Measurements from ENCODE around the gene LRBA.
"Not testable (repeated sequence)": the region's sequence is repeated elsewhere in the genome, so short reads cannot be mapped to it uniquely, and the experiment has no call there.

LRBA gene, protein sequence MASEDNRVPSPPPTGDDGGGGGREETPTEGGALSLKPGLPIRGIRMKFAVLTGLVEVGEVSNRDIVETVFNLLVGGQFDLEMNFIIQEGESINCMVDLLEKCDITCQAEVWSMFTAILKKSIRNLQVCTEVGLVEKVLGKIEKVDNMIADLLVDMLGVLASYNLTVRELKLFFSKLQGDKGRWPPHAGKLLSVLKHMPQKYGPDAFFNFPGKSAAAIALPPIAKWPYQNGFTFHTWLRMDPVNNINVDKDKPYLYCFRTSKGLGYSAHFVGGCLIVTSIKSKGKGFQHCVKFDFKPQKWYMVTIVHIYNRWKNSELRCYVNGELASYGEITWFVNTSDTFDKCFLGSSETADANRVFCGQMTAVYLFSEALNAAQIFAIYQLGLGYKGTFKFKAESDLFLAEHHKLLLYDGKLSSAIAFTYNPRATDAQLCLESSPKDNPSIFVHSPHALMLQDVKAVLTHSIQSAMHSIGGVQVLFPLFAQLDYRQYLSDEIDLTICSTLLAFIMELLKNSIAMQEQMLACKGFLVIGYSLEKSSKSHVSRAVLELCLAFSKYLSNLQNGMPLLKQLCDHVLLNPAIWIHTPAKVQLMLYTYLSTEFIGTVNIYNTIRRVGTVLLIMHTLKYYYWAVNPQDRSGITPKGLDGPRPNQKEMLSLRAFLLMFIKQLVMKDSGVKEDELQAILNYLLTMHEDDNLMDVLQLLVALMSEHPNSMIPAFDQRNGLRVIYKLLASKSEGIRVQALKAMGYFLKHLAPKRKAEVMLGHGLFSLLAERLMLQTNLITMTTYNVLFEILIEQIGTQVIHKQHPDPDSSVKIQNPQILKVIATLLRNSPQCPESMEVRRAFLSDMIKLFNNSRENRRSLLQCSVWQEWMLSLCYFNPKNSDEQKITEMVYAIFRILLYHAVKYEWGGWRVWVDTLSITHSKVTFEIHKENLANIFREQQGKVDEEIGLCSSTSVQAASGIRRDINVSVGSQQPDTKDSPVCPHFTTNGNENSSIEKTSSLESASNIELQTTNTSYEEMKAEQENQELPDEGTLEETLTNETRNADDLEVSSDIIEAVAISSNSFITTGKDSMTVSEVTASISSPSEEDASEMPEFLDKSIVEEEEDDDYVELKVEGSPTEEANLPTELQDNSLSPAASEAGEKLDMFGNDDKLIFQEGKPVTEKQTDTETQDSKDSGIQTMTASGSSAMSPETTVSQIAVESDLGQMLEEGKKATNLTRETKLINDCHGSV (N-terminal part only)

GRCh38 chr4:151014521-151015458 is at the start of gene LRBA:
Gene LRBA (minus strand): TSS chr4:151015284. CDS start chr4:151014642, 642 bp downstream.
- 0 out of 2 replicates have a peak, but pooled peaks cover 7% of the 10 kb centered on the region for H3K4me1 ChIP-seq (ENCODE audit: low read length)
- peak within 1 kb of the TSS; percentile 99 for H3K27ac ChIP-seq (ENCODE audit: low read length)
- peaks cover 47% of the 10 kb centered on the region for H3K79me2 ChIP-seq (ENCODE audit: low read length)
- TF ChIP-seq CTCF (IDR thresholded peaks at IDR 0.05; ENCODE audit: low read length) (no peak), EZH2 (optimal IDR thresholded peaks at IDR 0.05; ENCODE audit: low read depth, low read length) (no peak), EZH2phosphoT487 (IDR thresholded peaks at IDR 0.05; ENCODE audit: low read length) (no peak)
- peak within 1 kb of the TSS; percentile 84 for H3K4me3 ChIP-seq (ENCODE audit: low read length)
- peak within 1 kb of the TSS; percentile 86 for H2AFZ ChIP-seq (ENCODE audit: low read length)
- H3K9me2 ChIP-seq (replicated peaks; ENCODE audit: insufficient read depth, low read length) = no peaks in the 10 kb centered on the region
- H3F3A ChIP-seq (ENCODE audit: insufficient read depth, low read length) = peaks cover 9% of the 10 kb centered on the region
- no peaks in the 10 kb centered on the region for H3K27me3 ChIP-seq (replicated peaks; ENCODE audit: insufficient read depth, low read length)
- H3K36me3 ChIP-seq (replicated peaks; ENCODE audit: insufficient read depth, low read length) = no peaks in the 10 kb centered on the region
- peak; percentile 91 for DNase-seq
- peak within 1 kb of the TSS; percentile 95 for H3K4me2 ChIP-seq (ENCODE audit: low read depth, low read length)
- peak within 1 kb of the TSS; percentile 99 for H3K9ac ChIP-seq (ENCODE audit: low read length)
- H4K20me1 ChIP-seq (ENCODE audit: insufficient read depth, low read length) = 0 out of 2 replicates have a peak, but pooled peaks cover 3% of the 10 kb centered on the region
- no peaks in the 10 kb centered on the region for H3K9me3 ChIP-seq (replicated peaks; ENCODE audit: insufficient read depth, low read length)

DNA sequence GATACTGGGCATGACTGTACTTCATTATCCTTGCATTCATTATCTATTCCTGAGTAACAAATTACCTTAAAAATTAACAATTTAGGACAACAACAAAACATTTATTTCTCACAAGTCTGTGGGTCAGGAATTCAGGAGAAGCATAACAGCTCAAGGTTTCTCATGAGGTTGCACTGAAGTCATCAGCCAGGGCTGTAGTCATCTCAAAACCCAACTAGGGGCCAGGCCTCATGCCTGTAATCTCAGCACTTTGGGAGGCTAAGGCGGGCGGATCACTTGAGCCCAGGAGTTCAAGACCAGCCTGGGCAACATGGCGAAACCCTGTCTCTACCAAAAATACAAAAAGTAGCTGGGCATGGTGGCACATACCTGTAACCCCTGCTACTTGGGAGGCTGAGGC is 48.1 kb upstream of the LRBA start:
- H3K27me3 ChIP-seq (replicated peaks; ENCODE audit: insufficient read depth, low read length); H3K27ac ChIP-seq (ENCODE audit: low read length): not testable (repeated sequence)

GRCh38 chr4:151055539-151055938 is 40.5 kb upstream of the LRBA start:
- Histone ChIP-seq H3K4me1 (ENCODE audit: low read length) (no peaks in the 10 kb centered on the region), H3K9me3 (replicated peaks; ENCODE audit: insufficient read depth, low read length) (no peaks in the 10 kb centered on the region), H3K9ac (ENCODE audit: low read length) (no peak overlapping the region), H3K4me2 (ENCODE audit: low read depth, low read length) (no peak overlapping the region), H3K27ac (ENCODE audit: low read length) (no peak overlapping the region), H3K27me3 (replicated peaks; ENCODE audit: insufficient read depth, low read length) (no peaks in the 10 kb centered on the region), H3F3A (ENCODE audit: insufficient read depth, low read length) (0 out of 2 replicates have a peak, but pooled peaks cover 3% of the 10 kb centered on the region), H3K36me3 (replicated peaks; ENCODE audit: insufficient read depth, low read length) (no peaks in the 10 kb centered on the region), H3K79me2 (ENCODE audit: low read length) (no peaks in the 10 kb centered on the region), H2AFZ (ENCODE audit: low read length) (no peak overlapping the region), H3K9me2 (replicated peaks; ENCODE audit: insufficient read depth, low read length) (no peaks in the 10 kb centered on the region), H4K20me1 (ENCODE audit: insufficient read depth, low read length) (no peaks in the 10 kb centered on the region), H3K4me3 (ENCODE audit: low read length) (no peak overlapping the region)
- TF ChIP-seq EZH2 (optimal IDR thresholded peaks at IDR 0.05; ENCODE audit: low read depth, low read length) (no peak), CTCF (IDR thresholded peaks at IDR 0.05; ENCODE audit: low read length) (no peak), EZH2phosphoT487 (IDR thresholded peaks at IDR 0.05; ENCODE audit: low read length) (no peak)
- no peak for DNase-seq

More for the DNA sequence above, 48.1 kb upstream of the LRBA start:
- not testable (repeated sequence) for DNase-seq; H3F3A ChIP-seq (ENCODE audit: insufficient read depth, low read length); H3K79me2 ChIP-seq (ENCODE audit: low read length); H3K4me3 ChIP-seq (ENCODE audit: low read length); H4K20me1 ChIP-seq (ENCODE audit: insufficient read depth, low read length); H3K4me2 ChIP-seq (ENCODE audit: low read depth, low read length); H3K9ac ChIP-seq (ENCODE audit: low read length); H3K9me3 ChIP-seq (replicated peaks; ENCODE audit: insufficient read depth, low read length); H3K9me2 ChIP-seq (replicated peaks; ENCODE audit: insufficient read depth, low read length); H3K36me3 ChIP-seq (replicated peaks; ENCODE audit: insufficient read depth, low read length); H3K4me1 ChIP-seq (ENCODE audit: low read length); H2AFZ ChIP-seq (ENCODE audit: low read length)

Measured in MM.1S (cell line).